NCI-H1417 treated with DMSO at 0.1 percent for 48 hours (cell line): ENCODE results near the gene CORO6.

Source experiments
- DNase-seq: peaks from one replicate; lab custom pipeline; 2025; lab: John Stamatoyannopoulos, UW

CORO6 gene

DNA sequence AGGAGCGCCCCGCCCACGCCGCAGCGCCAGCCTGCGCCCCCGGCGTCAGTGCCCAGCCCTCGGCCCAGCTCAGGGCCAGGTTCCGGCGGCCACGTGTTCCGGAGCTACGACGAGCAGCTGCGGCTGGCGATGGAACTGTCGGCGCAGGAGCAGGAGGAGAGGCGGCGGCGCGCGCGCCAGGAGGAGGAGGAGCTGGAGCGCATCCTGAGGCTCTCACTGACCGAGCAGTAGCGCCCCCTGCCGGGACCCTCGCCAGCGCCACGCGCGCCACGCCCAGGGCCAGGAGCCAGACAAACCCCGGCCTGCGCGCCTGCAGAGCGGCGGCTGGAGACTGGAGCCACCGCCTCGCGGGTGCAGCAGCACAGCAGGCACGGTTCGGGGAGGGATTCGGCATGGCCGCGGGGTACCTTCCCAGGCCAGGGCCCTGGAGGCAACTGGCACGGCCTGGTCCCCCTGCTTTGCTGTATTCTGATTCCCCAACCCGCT lies 9.3 kb downstream of the CORO6 start:
- DNase-seq, result no peak

DNA sequence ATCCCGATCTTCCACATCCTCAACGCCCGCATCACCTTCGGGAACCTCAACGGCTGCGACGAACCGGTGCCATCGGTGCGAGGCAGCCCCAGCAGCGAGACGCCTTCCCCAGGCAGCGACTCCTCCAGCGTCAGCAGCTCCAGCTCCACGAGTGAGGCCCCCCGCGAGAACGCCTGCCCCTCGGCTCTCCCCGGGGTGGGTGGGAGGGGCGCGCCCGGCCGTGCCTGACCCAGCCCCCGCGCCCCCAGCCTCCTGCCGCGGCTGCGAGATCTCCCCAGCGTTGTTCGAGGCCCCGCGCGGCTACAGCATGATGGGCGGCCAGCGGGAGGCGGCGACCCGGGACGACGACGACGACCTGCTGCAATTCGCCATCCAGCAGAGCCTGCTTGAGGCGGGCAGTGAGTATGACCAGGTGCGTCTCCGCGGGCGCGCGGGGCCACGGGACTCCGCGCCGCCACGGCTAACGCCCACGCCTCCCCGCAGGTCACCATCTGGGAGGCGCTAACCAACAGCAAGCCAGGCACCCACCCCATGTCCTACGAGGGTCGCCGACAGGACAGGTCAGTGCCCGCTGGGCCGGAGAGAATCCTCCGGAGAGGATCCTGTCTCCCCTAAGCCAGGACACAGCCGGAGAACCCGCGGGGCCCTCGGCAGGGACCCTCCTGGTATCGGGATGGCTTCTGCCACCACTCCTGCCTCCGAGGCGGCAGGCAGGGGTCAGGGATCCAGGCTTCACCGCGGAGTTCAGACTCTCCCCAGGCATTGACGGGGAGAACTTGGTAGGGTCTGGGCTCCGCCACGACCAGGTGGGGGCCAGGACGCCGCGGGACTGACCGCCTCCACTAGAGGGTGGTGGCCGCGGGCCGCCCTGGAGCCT lies 10.1 kb downstream of the CORO6 start:
- DNase-seq, result no peak

GRCh38 chr17:29612094-29612403 lies 10.7 kb downstream of the CORO6 start:
- no peak for DNase-seq

DNA sequence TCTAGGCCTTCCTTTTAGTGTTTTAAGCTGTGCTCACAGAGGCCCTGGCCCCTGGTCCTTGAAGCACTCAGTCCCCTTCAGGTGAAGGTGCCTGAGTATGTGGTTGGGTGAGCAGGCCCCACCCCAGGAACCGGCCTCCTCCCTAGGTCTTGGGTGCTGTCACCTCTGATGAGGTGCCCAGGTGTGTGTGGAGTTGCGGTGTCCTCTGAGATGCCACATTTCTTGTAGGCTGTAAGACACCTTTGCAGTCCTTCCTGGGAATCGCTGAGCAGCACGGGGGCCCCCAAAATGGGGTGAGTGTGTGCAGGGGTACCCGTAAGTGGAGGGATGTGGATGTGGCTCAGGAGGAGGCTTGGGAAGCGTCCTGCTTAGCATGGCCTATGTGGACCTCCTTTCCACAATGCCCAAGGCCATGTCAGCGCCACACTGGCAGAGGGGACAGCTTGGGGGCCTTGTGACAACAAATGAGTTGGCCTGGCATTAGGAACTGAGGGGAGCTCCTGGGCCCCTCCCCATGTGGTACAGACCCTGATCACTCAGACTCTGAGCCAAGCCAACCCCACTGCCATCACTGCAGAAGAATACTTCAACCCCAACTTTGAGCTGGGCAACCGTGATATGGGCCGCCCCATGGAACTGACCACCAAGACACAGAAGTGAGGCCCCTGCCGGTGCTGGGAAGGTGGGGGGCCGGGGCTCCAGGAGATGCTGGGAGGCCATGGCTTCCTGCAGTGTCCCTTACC lies 11.2 kb downstream of the CORO6 start:
- no peak for DNase-seq

- no peak for DNase-seq
These were observed 12.3 kb downstream of the CORO6 start for GRCh38 chr17:29610395-29610794.

- no peak for DNase-seq
These were observed 13.7 kb downstream of the CORO6 start for GRCh38 chr17:29608986-29609385.

GRCh38 chr17:29607557-29608195 lies 15.0 kb downstream of the CORO6 start:
- DNase-seq, result no peak

DNA sequence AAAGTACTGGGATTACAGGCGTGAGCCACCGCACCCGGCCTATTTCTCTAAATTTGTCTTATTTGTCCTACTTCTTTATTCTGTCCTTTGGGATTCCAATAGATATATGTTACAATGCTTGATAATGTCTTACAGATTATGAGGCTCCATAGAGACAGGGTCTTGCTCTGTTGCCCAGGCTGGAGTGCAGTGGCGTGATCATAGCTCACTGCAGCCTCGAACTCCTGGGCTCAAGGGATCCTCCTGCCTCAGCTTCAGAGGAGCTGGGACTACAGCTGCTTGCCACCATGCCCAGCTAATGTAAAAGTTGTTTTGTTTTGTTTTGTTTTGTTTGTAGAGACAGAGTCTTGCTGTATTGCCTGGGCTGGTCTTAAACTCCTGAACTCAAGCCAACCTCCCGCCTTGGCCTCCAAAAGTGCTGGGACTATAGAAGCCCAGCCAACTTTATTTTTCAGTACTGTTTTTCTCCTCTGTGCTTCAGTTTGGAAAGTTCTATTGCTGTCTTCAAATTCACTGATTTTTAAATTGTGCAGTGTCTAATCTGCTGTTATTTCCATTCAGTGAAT lies 19.5 kb downstream of the CORO6 start:
- DNase-seq, result no peak

DNA sequence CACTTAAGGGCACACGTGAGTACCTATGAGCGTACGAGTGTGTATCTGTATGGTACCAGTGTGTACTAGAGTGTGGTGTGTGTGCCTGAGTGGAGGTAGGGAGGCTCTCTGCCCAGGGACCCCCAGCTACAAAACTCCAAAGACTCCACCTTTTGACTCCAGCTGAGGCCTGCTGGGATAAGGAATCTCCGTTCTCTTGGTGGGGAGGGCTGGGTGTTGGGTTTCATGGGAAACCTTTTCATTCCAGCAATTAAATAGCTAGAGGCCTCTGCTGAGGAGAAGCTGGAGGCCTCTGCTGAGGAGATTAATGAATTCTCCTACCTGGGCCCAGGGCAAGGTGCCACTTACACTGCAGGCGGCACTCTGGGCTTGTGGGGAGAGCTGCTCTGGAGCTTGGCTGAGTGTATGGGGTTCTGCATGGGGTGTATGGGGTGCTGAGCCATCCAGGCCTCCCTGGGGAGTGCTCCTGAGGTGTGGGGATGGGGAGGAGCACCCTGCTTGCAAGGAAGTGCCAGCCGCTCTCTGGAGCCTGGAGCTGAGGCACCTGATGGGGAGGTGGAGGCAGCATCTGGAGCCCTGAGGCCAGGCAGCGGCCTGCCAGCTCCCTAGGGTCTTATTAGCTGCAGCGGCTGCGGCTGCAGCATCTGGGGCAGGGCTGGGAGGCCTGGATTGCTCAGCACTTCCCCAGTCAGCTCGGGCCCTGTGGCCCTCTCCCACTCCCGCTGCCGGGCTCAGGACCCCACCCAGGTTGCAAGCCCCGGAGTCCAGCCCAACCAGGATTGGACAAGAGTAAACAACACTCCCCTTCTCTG lies 25.1 kb downstream of the CORO6 start:
- DNase-seq, result no peak

DNA sequence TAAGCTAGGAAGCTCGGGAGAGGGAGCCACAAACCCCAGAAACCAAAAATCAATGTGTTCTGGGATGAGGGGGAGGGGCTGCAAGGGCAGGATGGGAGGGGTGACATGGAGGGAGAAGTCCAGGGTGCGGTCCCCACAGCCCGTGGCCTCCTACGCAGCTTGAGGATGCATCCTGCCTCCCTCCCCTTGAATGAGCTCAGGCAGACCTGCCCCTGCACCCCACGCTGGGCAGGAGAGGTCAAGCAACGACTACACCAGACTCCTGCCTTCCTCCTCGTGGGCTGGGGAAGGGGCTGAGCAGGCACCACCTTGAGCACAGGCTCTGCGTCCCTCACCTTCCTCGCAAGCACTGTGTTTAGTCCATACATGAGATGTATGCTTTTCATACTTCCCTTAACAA lies 25.9 kb downstream of the CORO6 start:
- DNase-seq, result no peak

- no peak for DNase-seq
These were observed 26.6 kb downstream of the CORO6 start for GRCh38 chr17:29595943-29596774.

GRCh38 chr17:29595107-29595942 lies 27.4 kb downstream of the CORO6 start:
- no peak for DNase-seq

DNA sequence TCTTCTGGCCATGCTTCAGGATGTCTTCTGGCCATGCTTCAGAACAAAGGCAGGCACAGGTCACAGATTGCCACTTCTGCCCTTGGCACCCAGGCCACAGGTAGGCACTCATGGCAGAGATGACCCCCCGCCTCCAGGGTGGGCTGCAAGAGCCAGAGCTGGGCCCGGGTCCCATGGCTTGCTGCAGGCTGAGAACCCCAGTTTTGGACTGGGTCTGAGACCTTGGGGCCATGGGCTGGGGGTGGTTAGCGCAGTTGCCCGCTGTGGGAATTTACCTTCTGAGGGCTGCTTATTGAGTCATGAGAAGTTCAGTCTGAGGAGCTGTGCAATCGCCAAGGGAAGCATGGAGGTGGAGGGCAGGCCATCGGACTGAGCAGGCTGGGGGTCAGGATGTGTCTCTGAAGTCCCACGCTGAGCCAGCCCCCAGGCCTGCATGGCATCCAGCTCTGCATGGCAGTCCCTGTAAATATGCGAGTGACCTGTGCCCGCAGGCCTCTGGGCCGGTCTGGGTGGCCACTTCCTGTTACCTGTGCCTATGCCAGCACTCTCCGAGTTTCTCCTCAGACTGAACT lies 28.1 kb downstream of the CORO6 start:
- DNase-seq, result no peak

- DNase-seq, result no peak
These were observed 28.9 kb downstream of the CORO6 start for GRCh38 chr17:29593591-29594518.

DNA sequence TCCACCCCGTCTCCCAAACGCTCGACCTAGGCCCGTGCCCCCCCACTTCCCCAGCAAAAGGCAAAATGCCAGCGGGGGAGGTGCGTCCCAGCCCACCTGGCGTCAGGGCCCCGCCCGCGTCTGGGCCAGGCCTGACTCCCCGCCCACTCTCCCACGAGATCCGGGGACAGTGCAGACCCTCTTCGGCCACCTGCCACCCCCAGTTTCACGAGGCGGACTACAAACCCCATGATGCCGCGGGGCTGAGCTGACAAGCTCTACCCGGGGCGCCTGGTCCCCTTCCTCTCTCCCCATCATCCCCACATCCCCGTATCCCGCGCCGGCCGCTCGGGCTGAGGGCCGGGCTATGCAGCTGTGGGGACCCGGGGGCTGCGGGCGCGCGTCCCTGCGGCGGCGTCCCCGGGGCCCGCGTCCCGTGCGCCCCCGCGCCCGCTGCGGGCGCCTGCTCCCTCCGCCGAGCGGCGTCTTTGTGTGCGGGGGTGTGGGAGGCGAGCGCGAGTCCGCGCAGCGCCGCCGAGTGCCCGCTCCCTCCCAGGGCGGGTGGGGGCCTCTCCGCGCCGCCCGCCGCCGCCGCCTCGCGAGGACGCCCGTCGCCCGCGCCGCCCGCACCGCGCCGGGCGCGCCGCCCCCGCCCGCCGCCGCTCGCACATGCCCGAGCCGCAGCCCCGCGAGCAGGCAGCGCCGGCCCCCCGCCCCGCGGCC lies 29.7 kb downstream of the CORO6 start, which contains the start of gene ANKRD13B:
Gene ANKRD13B, plus strand, starts transcription at position 283 of the 702 bp plus-strand sequence. CDS start 490 bp downstream, outside the sequence.
- DNase-seq, result no peak

DNA sequence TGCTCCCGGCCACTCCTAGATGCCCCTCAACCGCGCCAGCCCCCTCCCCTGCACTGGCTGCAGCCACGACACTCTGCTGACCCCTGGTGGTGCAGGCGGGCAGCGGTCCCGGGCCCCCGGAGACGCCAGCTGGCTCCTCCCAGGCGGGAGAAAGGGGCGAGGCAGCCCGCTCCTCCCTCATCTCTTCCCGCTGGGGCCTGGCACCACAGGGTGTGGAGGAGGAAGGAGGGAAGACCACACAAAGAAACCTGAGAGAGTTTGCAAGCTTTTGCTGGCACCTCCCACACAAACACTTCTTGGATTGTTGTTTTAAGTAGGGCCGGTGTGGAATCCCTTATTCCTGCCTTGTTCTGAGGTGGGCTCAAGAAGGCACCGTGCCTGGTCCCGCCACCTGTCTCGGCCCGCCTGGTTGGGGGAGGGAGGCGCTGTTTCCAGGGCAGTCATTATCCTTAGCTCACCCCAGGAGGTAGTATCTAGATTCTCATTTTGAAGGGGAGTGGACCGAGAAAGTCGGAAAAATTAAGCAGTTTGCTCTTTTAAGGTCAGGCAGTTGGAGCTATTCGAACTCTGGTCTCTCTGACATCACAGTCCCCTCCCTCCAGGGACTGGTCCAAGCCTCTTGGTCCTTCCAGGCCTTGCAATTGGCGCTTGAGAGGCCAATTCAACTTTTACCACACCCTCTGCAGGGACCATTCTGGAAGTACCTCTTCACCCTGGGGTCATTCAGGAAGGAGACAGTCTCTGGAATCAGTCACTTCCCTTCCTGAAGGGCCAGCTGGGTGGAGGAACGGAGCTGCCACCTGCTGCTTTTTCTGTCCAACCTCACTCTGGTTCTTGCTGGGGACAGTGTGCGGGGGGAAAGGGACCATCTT lies 30.7 kb downstream of the CORO6 start:
- peak; percentile 56 for DNase-seq
